Neutrophil (primary cell): ENCODE data around the gene SLC28A3.
"Not testable (repeated sequence)": the region's sequence is repeated elsewhere in the genome, so short reads cannot be mapped to it uniquely, and the experiment has no call there.

Source experiments
- H3K27ac ChIP-seq: fragments of 200-600 bp; sonication (generic); 2 replicates; pipeline ENCODE4 v1.5.1; 2016; ENCODE audit warnings: mild to moderate bottlenecking, moderate library complexity
- H3K27me3 ChIP-seq: fragments of 200-600 bp; sonication (generic); 2 replicates; pipeline ENCODE4 v1.6.0; 2016; ENCODE audit warnings: mild to moderate bottlenecking
- H3K36me3 ChIP-seq: fragments of 200-600 bp; sonication (generic); 2 replicates; pipeline ENCODE4 v1.5.1; 2017
- H3K4me1 ChIP-seq, 2 experiments: fragments of 200-600 bp in 1 of 2; sonication (generic) in 1 of 2; 1 replicate in 1 of 2; 2 replicates in 1 of 2; pipeline versions ENCODE4 v1.5.1 to v1.6.1; 2013 to 2016; ENCODE audit warnings: low read depth in 1 of 2, low read length in 1 of 2, mild to moderate bottlenecking in 1 of 2, moderate library complexity in 1 of 2; ENCODE audit not compliant: control insufficient read depth in 1 of 2, insufficient read depth in 1 of 2
- H3K4me3 ChIP-seq, 2 experiments: fragments of 200-600 bp in 1 of 2; sonication (generic) in 1 of 2; 1 replicate in 1 of 2; 2 replicates in 1 of 2; pipeline ENCODE4 v1.5.1; 2013 to 2016; ENCODE audit warnings: low read depth in 1 of 2, low read length in 1 of 2, mild to moderate bottlenecking in 1 of 2, moderate library complexity in 1 of 2
- H3K9me3 ChIP-seq: fragments of 200-600 bp; sonication (generic); 2 replicates; pipeline ENCODE4 v1.5.1; 2016
- TF ChIP-seq, protein P1 (sequence below): fragments of 200-600 bp; sonication (generic); IDR thresholded peaks from 2 replicates; pipeline ENCODE4 v1.5.1; 2016; ENCODE audit warnings: antibody characterized with exemption

The SLC28A3 gene, protein sequence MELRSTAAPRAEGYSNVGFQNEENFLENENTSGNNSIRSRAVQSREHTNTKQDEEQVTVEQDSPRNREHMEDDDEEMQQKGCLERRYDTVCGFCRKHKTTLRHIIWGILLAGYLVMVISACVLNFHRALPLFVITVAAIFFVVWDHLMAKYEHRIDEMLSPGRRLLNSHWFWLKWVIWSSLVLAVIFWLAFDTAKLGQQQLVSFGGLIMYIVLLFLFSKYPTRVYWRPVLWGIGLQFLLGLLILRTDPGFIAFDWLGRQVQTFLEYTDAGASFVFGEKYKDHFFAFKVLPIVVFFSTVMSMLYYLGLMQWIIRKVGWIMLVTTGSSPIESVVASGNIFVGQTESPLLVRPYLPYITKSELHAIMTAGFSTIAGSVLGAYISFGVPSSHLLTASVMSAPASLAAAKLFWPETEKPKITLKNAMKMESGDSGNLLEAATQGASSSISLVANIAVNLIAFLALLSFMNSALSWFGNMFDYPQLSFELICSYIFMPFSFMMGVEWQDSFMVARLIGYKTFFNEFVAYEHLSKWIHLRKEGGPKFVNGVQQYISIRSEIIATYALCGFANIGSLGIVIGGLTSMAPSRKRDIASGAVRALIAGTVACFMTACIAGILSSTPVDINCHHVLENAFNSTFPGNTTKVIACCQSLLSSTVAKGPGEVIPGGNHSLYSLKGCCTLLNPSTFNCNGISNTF

DNA sequence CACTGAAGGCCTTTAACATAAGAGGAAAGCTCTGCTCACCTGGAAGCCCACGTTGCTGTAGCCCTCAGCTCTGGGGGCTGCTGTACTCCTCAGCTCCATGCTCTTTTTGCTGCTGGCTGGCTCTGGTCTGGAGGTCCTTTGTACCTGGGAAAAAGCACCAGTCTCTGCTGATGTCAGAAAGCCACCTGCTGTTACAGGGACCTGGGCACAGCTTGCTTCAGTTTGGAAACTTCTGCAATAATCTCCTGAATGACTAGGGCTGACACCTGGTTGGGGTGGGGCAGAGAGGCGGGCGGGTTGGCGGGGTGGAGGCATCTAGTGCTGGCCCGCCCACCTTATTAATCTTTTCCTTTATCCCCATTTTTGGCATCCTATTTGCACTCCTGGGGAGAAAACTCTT is at the start of gene SLC28A3:
TSS of gene SLC28A3 (minus strand) at position 224 of the 400 bp plus-strand sequence. CDS start at position 99, 125 bp downstream.
- TF ChIP-seq, protein P1, sequence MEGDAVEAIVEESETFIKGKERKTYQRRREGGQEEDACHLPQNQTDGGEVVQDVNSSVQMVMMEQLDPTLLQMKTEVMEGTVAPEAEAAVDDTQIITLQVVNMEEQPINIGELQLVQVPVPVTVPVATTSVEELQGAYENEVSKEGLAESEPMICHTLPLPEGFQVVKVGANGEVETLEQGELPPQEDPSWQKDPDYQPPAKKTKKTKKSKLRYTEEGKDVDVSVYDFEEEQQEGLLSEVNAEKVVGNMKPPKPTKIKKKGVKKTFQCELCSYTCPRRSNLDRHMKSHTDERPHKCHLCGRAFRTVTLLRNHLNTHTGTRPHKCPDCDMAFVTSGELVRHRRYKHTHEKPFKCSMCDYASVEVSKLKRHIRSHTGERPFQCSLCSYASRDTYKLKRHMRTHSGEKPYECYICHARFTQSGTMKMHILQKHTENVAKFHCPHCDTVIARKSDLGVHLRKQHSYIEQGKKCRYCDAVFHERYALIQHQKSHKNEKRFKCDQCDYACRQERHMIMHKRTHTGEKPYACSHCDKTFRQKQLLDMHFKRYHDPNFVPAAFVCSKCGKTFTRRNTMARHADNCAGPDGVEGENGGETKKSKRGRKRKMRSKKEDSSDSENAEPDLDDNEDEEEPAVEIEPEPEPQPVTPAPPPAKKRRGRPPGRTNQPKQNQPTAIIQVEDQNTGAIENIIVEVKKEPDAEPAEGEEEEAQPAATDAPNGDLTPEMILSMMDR, result no peak
- no peak within 1 kb of the TSS for H3K27ac ChIP-seq
- H3K9me3 ChIP-seq, result no peaks in the 10 kb centered on the region
- no peaks in the 10 kb centered on the region for H3K27me3 ChIP-seq
- no peaks in the 10 kb centered on the region for H3K4me1 ChIP-seq
- H3K4me3 ChIP-seq, result no peak within 1 kb of the TSS
- H3K36me3 ChIP-seq, result no peaks in the 10 kb centered on the region

DNA sequence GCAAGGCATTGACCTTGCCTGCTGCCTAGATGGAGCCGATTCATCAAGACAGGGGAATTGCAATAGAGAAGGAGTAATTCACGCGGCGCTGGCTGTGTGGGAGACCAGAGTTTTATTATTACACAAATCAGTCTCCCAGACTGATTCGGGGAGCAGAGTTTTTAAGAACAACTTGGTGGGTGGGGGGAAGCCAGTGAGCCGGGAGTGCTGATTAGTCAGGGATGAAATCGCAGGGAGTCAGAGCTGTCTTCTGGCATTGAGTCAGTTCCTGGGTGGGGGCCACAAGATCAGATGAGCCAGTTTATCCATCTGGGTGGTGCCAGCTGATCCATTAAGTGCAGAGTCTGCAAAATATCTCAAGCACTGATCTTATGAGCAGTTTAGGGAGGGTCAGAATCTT is 49.7 kb upstream of the SLC28A3 start:
- not testable (repeated sequence) for H3K27me3 ChIP-seq, H3K36me3 ChIP-seq, H3K4me3 ChIP-seq, H3K9me3 ChIP-seq, H3K27ac ChIP-seq
- peaks cover 22 to 24% of the 10 kb centered on the region in 2 experiments for H3K4me1 ChIP-seq

DNA sequence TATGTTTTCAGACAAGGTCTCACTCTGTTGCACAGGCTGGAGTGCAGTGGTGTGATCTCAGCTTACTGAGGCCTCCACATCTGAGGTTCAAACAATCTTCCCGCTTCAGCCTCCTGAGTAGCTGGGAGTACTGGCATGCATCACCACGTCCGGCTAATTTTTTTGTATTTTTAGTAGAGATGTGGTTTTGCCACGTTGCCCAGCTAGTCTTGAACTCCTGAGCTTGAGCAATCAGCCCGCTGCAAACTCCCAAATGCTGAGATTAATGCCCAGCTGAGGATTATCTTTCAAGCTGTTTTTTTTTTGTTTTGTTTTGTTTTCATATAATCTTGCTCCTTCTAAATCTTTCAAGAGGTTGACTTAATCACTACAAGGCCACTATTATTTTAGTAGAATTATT is 47.3 kb upstream of the SLC28A3 start:
- TF ChIP-seq, protein P1, result no peak
- H3K27me3 ChIP-seq, result no peaks in the 10 kb centered on the region
- no peaks in the 10 kb centered on the region for H3K36me3 ChIP-seq
- H3K9me3 ChIP-seq, result no peaks in the 10 kb centered on the region
- H3K27ac ChIP-seq, result no peak overlapping the region
- peaks cover 0 to under 1% of the 10 kb centered on the region in 2 experiments for H3K4me1 ChIP-seq
- no peak overlapping the region for H3K4me3 ChIP-seq

DNA sequence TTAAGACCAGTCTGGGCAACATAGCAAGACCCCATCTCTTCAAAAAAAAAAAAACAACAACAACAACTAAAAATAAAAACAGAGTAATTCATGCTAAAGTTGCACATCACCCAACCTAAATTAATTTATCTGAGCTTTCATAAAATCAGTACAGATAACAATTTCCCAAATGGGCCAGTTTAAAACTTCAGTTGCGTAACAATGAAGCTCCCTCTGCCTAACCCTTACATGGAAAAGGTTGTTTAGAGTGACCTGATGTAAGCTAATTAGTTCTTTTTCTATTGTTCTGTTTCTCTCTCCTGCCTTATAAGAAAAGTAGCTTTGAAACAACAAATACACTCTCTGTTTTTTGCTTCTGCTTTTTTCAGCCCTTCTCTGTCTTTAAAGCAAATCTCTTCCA is 46.2 kb upstream of the SLC28A3 start:
- no peaks in the 10 kb centered on the region for H3K36me3 ChIP-seq
- H3K4me3 ChIP-seq, result no peak overlapping the region
- TF ChIP-seq, protein P1, result no peak
- H3K9me3 ChIP-seq, result no peaks in the 10 kb centered on the region
- H3K27ac ChIP-seq, result no peak overlapping the region
- no peaks in the 10 kb centered on the region for H3K27me3 ChIP-seq
- H3K4me1 ChIP-seq, result no peaks in the 10 kb centered on the region

DNA sequence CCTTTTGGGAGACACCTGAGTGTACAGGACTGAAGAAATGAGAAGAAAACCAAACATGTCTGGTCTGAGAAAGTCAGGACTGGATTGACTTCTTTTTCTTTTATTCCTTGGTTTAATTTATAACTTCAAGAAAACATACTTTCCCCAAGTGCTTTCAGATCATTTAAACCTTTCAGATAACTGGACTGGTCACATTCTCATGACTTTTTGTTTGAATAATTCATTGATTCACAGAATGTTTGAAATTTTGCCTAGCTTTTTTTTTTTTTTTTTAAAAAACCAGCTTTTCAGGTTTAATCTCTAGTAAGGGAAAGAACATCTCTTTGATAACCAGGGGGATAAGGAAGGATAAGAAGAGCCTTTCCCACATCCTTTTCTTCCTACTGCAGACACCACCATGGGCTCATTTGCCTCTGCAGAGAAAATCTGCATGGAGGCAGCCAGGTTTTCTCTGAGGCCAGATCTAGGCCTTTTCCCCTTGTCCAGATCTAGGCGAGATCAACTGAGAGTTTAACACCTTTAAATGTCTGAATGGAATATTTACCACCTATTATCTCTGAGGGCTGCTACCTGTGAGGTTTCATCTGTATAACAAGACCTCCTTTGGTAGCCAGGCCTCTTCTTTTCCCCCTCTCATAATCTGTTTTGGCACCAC is 45.0 kb upstream of the SLC28A3 start:
- Histone ChIP-seq H3K9me3 (no peaks in the 10 kb centered on the region), H3K4me3 (no peak overlapping the region), H3K27ac (no peak overlapping the region), H3K36me3 (no peaks in the 10 kb centered on the region), H3K27me3 (no peaks in the 10 kb centered on the region), H3K4me1 (no peaks in the 10 kb centered on the region)
- TF ChIP-seq, protein P1, result no peak
